ENCODE measurements around the gene CD7. TPM values are rescaled to one million over a fixed set of nuclear protein-coding genes. Genes with fewer than 3 reads are reported as not detected.
"Not testable (repeated sequence)": the region's sequence is repeated elsewhere in the genome, so short reads cannot be mapped to it uniquely, and the experiment has no call there.

Gene CD7
- total RNA-seq, result 0.52 TPM

- H3K36me3 ChIP-seq (ENCODE audit: control insufficient read depth in 3 of 3, insufficient read depth in 3 of 3, low read length in 3 of 3), result no peaks in the 10 kb centered on the region
- H3K27ac ChIP-seq (ENCODE audit: low read depth, low read length), result no peak within 1 kb of the TSS
- no peaks in the 10 kb centered on the region for H3K9me3 ChIP-seq (ENCODE audit: control insufficient read depth in 3 of 3, low read length in 3 of 3)
- peaks cover 27 to 38% (median 37%) of the 10 kb centered on the region in 3 donors for H3K27me3 ChIP-seq (ENCODE audit: control insufficient read depth in 3 of 3, insufficient read depth in 3 of 3, low read length in 3 of 3)
- peaks cover 2 to 5% (median 3%) of the 10 kb centered on the region in 3 donors for H3K4me1 ChIP-seq (ENCODE audit: control insufficient read depth in 3 of 3, insufficient read depth in 3 of 3, low read length in 3 of 3)
- no peak within 1 kb of the TSS for H3K9ac ChIP-seq (ENCODE audit: low read depth in 1 of 3, low read length in 3 of 3)
- H3K4me3 ChIP-seq (ENCODE audit: low read length in 3 of 3), result no peak within 1 kb of the TSS
Measured at GRCh38 chr17:82317394-82318168, at the start of gene CD7. Gene CD7 (minus strand): TSS chr17:82317608. CDS start chr17:82317495, 113 bp downstream.

- Histone ChIP-seq H3K9ac (ENCODE audit: low read depth in 1 of 3, low read length in 3 of 3) (no peak overlapping the region), H3K4me3 (ENCODE audit: low read length in 3 of 3) (no peak overlapping the region), H3K27ac (ENCODE audit: low read depth, low read length) (no peak overlapping the region), H3K27me3 (ENCODE audit: control insufficient read depth in 3 of 3, insufficient read depth in 3 of 3, low read length in 3 of 3) (peaks cover 12 to 24% (median 22%) of the 10 kb centered on the region in 3 donors), H3K36me3 (ENCODE audit: control insufficient read depth in 3 of 3, insufficient read depth in 3 of 3, low read length in 3 of 3) (no peaks in the 10 kb centered on the region), H3K4me1 (ENCODE audit: control insufficient read depth in 3 of 3, insufficient read depth in 3 of 3, low read length in 3 of 3) (peaks cover 8 to 12% (median 11%) of the 10 kb centered on the region in 3 donors), H3K9me3 (ENCODE audit: control insufficient read depth in 3 of 3, low read length in 3 of 3) (no peaks in the 10 kb centered on the region)
Measured at GRCh38 chr17:82366749-82367148, 49.3 kb upstream of the CD7 start.

- no peak overlapping the region for H3K27ac ChIP-seq (ENCODE audit: low read depth, low read length)
- peaks cover 8 to 18% (median 14%) of the 10 kb centered on the region in 3 donors for H3K27me3 ChIP-seq (ENCODE audit: control insufficient read depth in 3 of 3, insufficient read depth in 3 of 3, low read length in 3 of 3)
- H3K9ac ChIP-seq (ENCODE audit: low read depth in 1 of 3, low read length in 3 of 3), result no peak overlapping the region
- H3K9me3 ChIP-seq (ENCODE audit: control insufficient read depth in 3 of 3, low read length in 3 of 3), result no peaks in the 10 kb centered on the region
- no peaks in the 10 kb centered on the region for H3K36me3 ChIP-seq (ENCODE audit: control insufficient read depth in 3 of 3, insufficient read depth in 3 of 3, low read length in 3 of 3)
- peaks cover 3 to 5% (median 3%) of the 10 kb centered on the region in 3 donors for H3K4me1 ChIP-seq (ENCODE audit: control insufficient read depth in 3 of 3, insufficient read depth in 3 of 3, low read length in 3 of 3)
- H3K4me3 ChIP-seq (ENCODE audit: low read length in 3 of 3), result no peak overlapping the region
Measured at GRCh38 chr17:82365606-82366295, 48.3 kb upstream of the CD7 start.

GRCh38 chr17:82361885-82362633, 44.7 kb upstream of the CD7 start:
- Histone ChIP-seq H3K9me3 (ENCODE audit: control insufficient read depth in 3 of 3, low read length in 3 of 3) (no peaks in the 10 kb centered on the region), H3K4me3 (ENCODE audit: low read length in 3 of 3) (no peak overlapping the region), H3K9ac (ENCODE audit: low read depth in 1 of 3, low read length in 3 of 3) (no peak overlapping the region), H3K36me3 (ENCODE audit: control insufficient read depth in 3 of 3, insufficient read depth in 3 of 3, low read length in 3 of 3) (no peaks in the 10 kb centered on the region), H3K4me1 (ENCODE audit: control insufficient read depth in 3 of 3, insufficient read depth in 3 of 3, low read length in 3 of 3) (peaks cover 0 to under 1% (median 0%) of the 10 kb centered on the region in 3 donors), H3K27me3 (ENCODE audit: control insufficient read depth in 3 of 3, insufficient read depth in 3 of 3, low read length in 3 of 3) (peaks cover 9 to 13% (median 11%) of the 10 kb centered on the region in 3 donors), H3K27ac (ENCODE audit: low read depth, low read length) (no peak overlapping the region)

- H3K27me3 ChIP-seq (ENCODE audit: control insufficient read depth in 3 of 3, insufficient read depth in 3 of 3, low read length in 3 of 3), result peaks cover 15 to 35% (median 25%) of the 10 kb centered on the region in 3 donors
- not testable (repeated sequence) for H3K36me3 ChIP-seq (ENCODE audit: control insufficient read depth in 3 of 3, insufficient read depth in 3 of 3, low read length in 3 of 3); H3K4me1 ChIP-seq (ENCODE audit: control insufficient read depth in 3 of 3, insufficient read depth in 3 of 3, low read length in 3 of 3); H3K27ac ChIP-seq (ENCODE audit: low read depth, low read length); H3K9me3 ChIP-seq (ENCODE audit: control insufficient read depth in 3 of 3, low read length in 3 of 3); H3K4me3 ChIP-seq (ENCODE audit: low read length in 3 of 3); H3K9ac ChIP-seq (ENCODE audit: low read depth in 1 of 3, low read length in 3 of 3)
Measured at GRCh38 chr17:82359451-82360074, 42.2 kb upstream of the CD7 start.

- no peaks in the 10 kb centered on the region for H3K36me3 ChIP-seq (ENCODE audit: control insufficient read depth in 3 of 3, insufficient read depth in 3 of 3, low read length in 3 of 3)
- no peak within 1 kb of the TSS for H3K9ac ChIP-seq (ENCODE audit: low read depth in 1 of 3, low read length in 3 of 3)
- no peak within 1 kb of the TSS for H3K4me3 ChIP-seq (ENCODE audit: low read length in 3 of 3)
- H3K27ac ChIP-seq (ENCODE audit: low read depth, low read length), result no peak within 1 kb of the TSS
- peaks cover 7 to 8% (median 8%) of the 10 kb centered on the region in 3 donors for H3K4me1 ChIP-seq (ENCODE audit: control insufficient read depth in 3 of 3, insufficient read depth in 3 of 3, low read length in 3 of 3)
- no peaks in the 10 kb centered on the region for H3K9me3 ChIP-seq (ENCODE audit: control insufficient read depth in 3 of 3, low read length in 3 of 3)
- H3K27me3 ChIP-seq (ENCODE audit: control insufficient read depth in 3 of 3, insufficient read depth in 3 of 3, low read length in 3 of 3), result peaks cover 16 to 42% (median 25%) of the 10 kb centered on the region in 3 donors
Measured at GRCh38 chr17:82358465-82359350, 41.3 kb upstream of the CD7 start, which contains the start of gene TEX19. Gene TEX19 (plus strand): TSS chr17:82359247. CDS start chr17:82362151, 2,904 bp downstream.

- peaks cover 7 to 8% (median 8%) of the 10 kb centered on the region in 3 donors for H3K4me1 ChIP-seq (ENCODE audit: control insufficient read depth in 3 of 3, insufficient read depth in 3 of 3, low read length in 3 of 3)
- peaks cover 19 to 42% (median 25%) of the 10 kb centered on the region in 3 donors for H3K27me3 ChIP-seq (ENCODE audit: control insufficient read depth in 3 of 3, insufficient read depth in 3 of 3, low read length in 3 of 3)
- no peaks in the 10 kb centered on the region for H3K9me3 ChIP-seq (ENCODE audit: control insufficient read depth in 3 of 3, low read length in 3 of 3)
- no peaks in the 10 kb centered on the region for H3K36me3 ChIP-seq (ENCODE audit: control insufficient read depth in 3 of 3, insufficient read depth in 3 of 3, low read length in 3 of 3)
- no peak overlapping the region for H3K27ac ChIP-seq (ENCODE audit: low read depth, low read length)
- no peak overlapping the region for H3K9ac ChIP-seq (ENCODE audit: low read depth in 1 of 3, low read length in 3 of 3)
- no peak overlapping the region for H3K4me3 ChIP-seq (ENCODE audit: low read length in 3 of 3)
Measured at GRCh38 chr17:82357394-82357793, 40.0 kb upstream of the CD7 start.

GRCh38 chr17:82356845-82357355, 39.5 kb upstream of the CD7 start:
- no peak overlapping the region for H3K27ac ChIP-seq (ENCODE audit: low read depth, low read length)
- peaks cover 19 to 42% (median 25%) of the 10 kb centered on the region in 3 donors for H3K27me3 ChIP-seq (ENCODE audit: control insufficient read depth in 3 of 3, insufficient read depth in 3 of 3, low read length in 3 of 3)
- H3K9ac ChIP-seq (ENCODE audit: low read depth in 1 of 3, low read length in 3 of 3), result no peak overlapping the region
- H3K4me1 ChIP-seq (ENCODE audit: control insufficient read depth in 3 of 3, insufficient read depth in 3 of 3, low read length in 3 of 3), result peaks cover 8 to 12% (median 8%) of the 10 kb centered on the region in 3 donors
- H3K36me3 ChIP-seq (ENCODE audit: control insufficient read depth in 3 of 3, insufficient read depth in 3 of 3, low read length in 3 of 3), result no peaks in the 10 kb centered on the region
- H3K4me3 ChIP-seq (ENCODE audit: low read length in 3 of 3), result no peak overlapping the region
- no peaks in the 10 kb centered on the region for H3K9me3 ChIP-seq (ENCODE audit: control insufficient read depth in 3 of 3, low read length in 3 of 3)
